CD4-positive, alpha-beta T cell (primary cell): ENCODE measurements around the gene GPATCH3. TPM values are rescaled to one million over a fixed set of nuclear protein-coding genes. Genes with fewer than 3 reads are reported as not detected.

Experiments
- ATAC-seq: fragments of 200-7000 bp; cut with Tn5 transposase; one replicate; pipeline ENCODE4 v1.10.0; 2022; ENCODE audit warnings: mild to moderate bottlenecking; ENCODE audit not compliant: poor library complexity
- CTCF ChIA-PET: fragments of 350-600 bp; sonication (Branson Sonifier 250); formaldehyde crosslinking; loops from one replicate; lab custom pipeline; 2021; ENCODE audit warnings: antibody characterized with exemption, inconsistent platforms; lab: Charles Lee
- POLR2A ChIA-PET: fragments of 350-600 bp; sonication (Branson Sonifier 250); formaldehyde crosslinking; loops from one replicate; lab custom pipeline; 2021; ENCODE audit warnings: antibody characterized with exemption, inconsistent platforms; lab: Charles Lee
- DNase-seq, 14 experiments: peaks; one replicate each; pipeline ENCODE4 v3.0.0-alpha.2; 2013 to 2020; ENCODE audit warnings: mixed read lengths in 2 of 14
- H3K27ac ChIP-seq, 2 donors: one replicate each; pipeline versions ENCODE4 v1.5.1 to v1.7.0; 2013; ENCODE audit warnings: low read length in 2 of 2, low read depth in 1 of 2, mild to moderate bottlenecking in 1 of 2
- H3K27me3 ChIP-seq, 2 experiments: 1 replicate in 1 of 2; 2 replicates in 1 of 2; pipeline versions ENCODE4 v1.6.1 to v1.7.0; 2013; ENCODE audit warnings: low read length in 2 of 2, control low read depth in 1 of 2, mild to moderate bottlenecking in 1 of 2, moderate library complexity in 1 of 2; ENCODE audit not compliant: insufficient read depth in 2 of 2, control insufficient read depth in 1 of 2
- H3K36me3 ChIP-seq: one replicate; pipeline ENCODE4 v1.6.1; 2013; ENCODE audit warnings: low read length, control low read depth; ENCODE audit not compliant: insufficient read depth
- H3K4me1 ChIP-seq: one replicate; pipeline ENCODE4 v1.6.1; 2013; ENCODE audit warnings: low read length, control low read depth; ENCODE audit not compliant: insufficient read depth
- H3K4me3 ChIP-seq: one replicate; pipeline ENCODE4 v1.5.1; 2013; ENCODE audit warnings: mild to moderate bottlenecking, low read length, moderate library complexity
- H3K9me3 ChIP-seq, 2 experiments: 1 replicate in 1 of 2; 2 replicates in 1 of 2; pipeline versions ENCODE4 v1.6.1 to v1.7.0; 2013; ENCODE audit warnings: low read length in 2 of 2, mild to moderate bottlenecking in 2 of 2, control low read depth in 1 of 2, moderate library complexity in 1 of 2; ENCODE audit not compliant: control insufficient read depth in 1 of 2, insufficient read depth in 1 of 2
- H3K27ac Mint-ChIP-seq: one replicate; pipeline ENCODE4 v1.8.0; 2020; ENCODE audit warnings: mixed read lengths
- H3K27me3 Mint-ChIP-seq: one replicate; pipeline ENCODE4 v1.8.0; 2021; ENCODE audit warnings: mixed read lengths
- H3K36me3 Mint-ChIP-seq: one replicate; pipeline ENCODE4 v1.8.0; 2021; ENCODE audit warnings: low read depth, mixed read lengths
- H3K4me1 Mint-ChIP-seq: one replicate; pipeline ENCODE4 v1.8.0; 2021; ENCODE audit warnings: low read depth, mixed read lengths
- H3K4me3 Mint-ChIP-seq: one replicate; pipeline ENCODE4 v1.8.0; 2020; ENCODE audit warnings: mild to moderate bottlenecking, mixed read lengths
- H3K9me3 Mint-ChIP-seq: one replicate; pipeline ENCODE4 v1.8.0; 2020; ENCODE audit warnings: mixed read lengths
- intact Hi-C, 2 experiments: fragments of 100-400 bp; cut with DNase I in 1 of 2; cut with micrococcal nuclease in 1 of 2; formaldehyde crosslinking; loops; one replicate each; pipeline versions ENCODE4 v1.15.1 to v1.9.0; 2023 to 2025; cut with DNase I, micrococcal nuclease
- total RNA-seq, 174 experiments: library from RNA in 2 of 174; stranded (reverse) in 2 of 174; gene quantifications; one replicate each; pipeline ENCODE4 v1.2.3 and lab custom pipeline; 2021 to 2026
- TF ChIP-seq, protein P1 (sequence below): fragments of 200-600 bp; IDR thresholded peaks from one replicate; pipeline ENCODE4 v1.8.0; 2022; ENCODE audit warnings: antibody characterized with exemption, mild to moderate bottlenecking

The GPATCH3 gene
- total RNA-seq, 2 experiments from 2014 or later, result 30.2 to 32.4 TPM

- no peak overlapping the region for H3K27ac ChIP-seq
- H3K36me3 ChIP-seq, result peaks cover 59% of the 10 kb centered on the region
- Mint-ChIP-seq H3K4me1 (no peaks in the 10 kb centered on the region), H3K9me3 (no peaks in the 10 kb centered on the region), H3K4me3 (no peak overlapping the region), H3K27me3 (no peaks in the 10 kb centered on the region), H3K27ac (no peak overlapping the region), H3K36me3 (peaks cover 67% of the 10 kb centered on the region)
- no peaks in the 10 kb centered on the region for H3K27me3 ChIP-seq
- DNase-seq (no peak), ATAC-seq (no peak)
- no peak overlapping the region for H3K4me3 ChIP-seq
- H3K4me1 ChIP-seq, result no peaks in the 10 kb centered on the region
- ChIA-PET CTCF (no interaction called here), POLR2A (no interaction called here)
- TF ChIP-seq, protein P1, sequence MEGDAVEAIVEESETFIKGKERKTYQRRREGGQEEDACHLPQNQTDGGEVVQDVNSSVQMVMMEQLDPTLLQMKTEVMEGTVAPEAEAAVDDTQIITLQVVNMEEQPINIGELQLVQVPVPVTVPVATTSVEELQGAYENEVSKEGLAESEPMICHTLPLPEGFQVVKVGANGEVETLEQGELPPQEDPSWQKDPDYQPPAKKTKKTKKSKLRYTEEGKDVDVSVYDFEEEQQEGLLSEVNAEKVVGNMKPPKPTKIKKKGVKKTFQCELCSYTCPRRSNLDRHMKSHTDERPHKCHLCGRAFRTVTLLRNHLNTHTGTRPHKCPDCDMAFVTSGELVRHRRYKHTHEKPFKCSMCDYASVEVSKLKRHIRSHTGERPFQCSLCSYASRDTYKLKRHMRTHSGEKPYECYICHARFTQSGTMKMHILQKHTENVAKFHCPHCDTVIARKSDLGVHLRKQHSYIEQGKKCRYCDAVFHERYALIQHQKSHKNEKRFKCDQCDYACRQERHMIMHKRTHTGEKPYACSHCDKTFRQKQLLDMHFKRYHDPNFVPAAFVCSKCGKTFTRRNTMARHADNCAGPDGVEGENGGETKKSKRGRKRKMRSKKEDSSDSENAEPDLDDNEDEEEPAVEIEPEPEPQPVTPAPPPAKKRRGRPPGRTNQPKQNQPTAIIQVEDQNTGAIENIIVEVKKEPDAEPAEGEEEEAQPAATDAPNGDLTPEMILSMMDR, result no peak
- intact Hi-C loops, result no loop called here
- no peaks in the 10 kb centered on the region for H3K9me3 ChIP-seq
Observed at GRCh38 chr1:26942656-26943055, 42.4 kb upstream of the GPATCH3 start.

DNA sequence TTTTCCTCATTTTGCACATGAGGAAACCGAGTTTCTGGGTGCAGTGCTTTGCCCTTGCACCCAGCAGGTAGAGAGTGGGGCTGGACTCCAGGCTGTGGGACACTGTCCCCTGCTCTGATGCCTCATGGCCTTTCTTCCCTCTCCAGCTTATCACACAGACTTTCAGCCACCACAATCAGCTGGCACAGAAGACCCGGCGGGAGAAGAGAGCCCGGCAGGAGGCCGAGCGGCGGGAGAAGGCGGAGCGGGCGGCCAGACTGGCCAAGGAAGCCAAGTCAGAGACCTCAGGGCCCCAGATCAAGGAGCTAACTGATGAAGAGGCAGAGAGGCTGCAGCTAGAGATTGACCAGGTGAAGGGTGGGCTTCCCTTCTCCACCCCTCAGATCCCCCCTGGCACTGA is 41.0 kb upstream of the GPATCH3 start:
- POLR2A ChIA-PET, result no interaction called here
- Histone ChIP-seq H3K9me3 (no peaks in the 10 kb centered on the region), H3K27ac (no peak overlapping the region), H3K4me1 (no peaks in the 10 kb centered on the region), H3K4me3 (no peak overlapping the region), H3K27me3 (no peaks in the 10 kb centered on the region), H3K36me3 (peaks cover 63% of the 10 kb centered on the region)
- TF ChIP-seq, protein P1, result no peak
- no peaks in the 10 kb centered on the region for H3K4me1 Mint-ChIP-seq
- H3K4me3 Mint-ChIP-seq, result no peak overlapping the region
- no peak overlapping the region for H3K27ac Mint-ChIP-seq
- ATAC-seq, result no peak
- DNase-seq, result no peak
- no peaks in the 10 kb centered on the region for H3K9me3 Mint-ChIP-seq
- H3K27me3 Mint-ChIP-seq, result no peaks in the 10 kb centered on the region
- peaks cover 64% of the 10 kb centered on the region for H3K36me3 Mint-ChIP-seq
- intact Hi-C loops, result no loop called here
- CTCF ChIA-PET, result no interaction called here

DNA sequence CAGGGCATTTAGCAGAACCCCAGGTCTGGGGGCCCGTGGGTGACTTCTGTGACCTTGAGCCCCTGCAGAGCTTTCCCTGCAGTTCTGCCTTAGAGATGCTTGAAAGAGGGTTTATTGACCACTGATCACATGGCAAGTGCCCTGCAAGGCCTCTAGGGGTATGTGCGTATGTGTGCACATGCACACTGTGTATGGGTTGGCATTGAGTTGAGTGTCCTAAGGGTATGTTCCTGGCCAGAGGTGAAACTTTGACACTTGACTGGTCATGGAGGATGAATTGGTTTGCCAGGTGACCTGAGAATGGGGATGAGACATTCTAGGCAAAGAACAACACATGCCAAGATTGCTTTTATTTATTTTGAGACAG is 38.4 kb upstream of the GPATCH3 start:
- no peak for ATAC-seq
- Histone ChIP-seq H3K27me3 (no peaks in the 10 kb centered on the region), H3K36me3 (peaks cover 47% of the 10 kb centered on the region), H3K9me3 (no peaks in the 10 kb centered on the region), H3K4me3 (no peak overlapping the region), H3K27ac (no peak overlapping the region), H3K4me1 (no peaks in the 10 kb centered on the region)
- ChIA-PET CTCF (no interaction called here), POLR2A (no interaction called here)
- Mint-ChIP-seq H3K9me3 (no peaks in the 10 kb centered on the region), H3K36me3 (peaks cover 64% of the 10 kb centered on the region), H3K4me1 (no peaks in the 10 kb centered on the region), H3K27ac (no peak overlapping the region), H3K4me3 (no peak overlapping the region), H3K27me3 (no peaks in the 10 kb centered on the region)
- intact Hi-C loops, result no loop called here
- TF ChIP-seq, protein P1, result no peak
- DNase-seq, result no peak
